ENCODE data around the gene SLC8A2.

SLC8A2 gene

GRCh38 chr19:47456721-47457474 is 14.8 kb downstream of the SLC8A2 start:
- no peak overlapping the region for H3K9ac ChIP-seq (ENCODE audit: low read length)
- H2BK120ac ChIP-seq (ENCODE audit: low read depth, low read length): no peak overlapping the region
- no peak overlapping the region for H2BK5ac ChIP-seq (ENCODE audit: low read length)
- H3K56ac ChIP-seq (ENCODE audit: low read length): no peak overlapping the region
- no CpG with 5 or more reads among the region's 77 CpGs for WGBS (ENCODE audit: extremely low coverage, insufficient coverage, low lambda C conversion rate)
- no peaks in the 10 kb centered on the region for H3K79me1 ChIP-seq (ENCODE audit: low read length)
- H2BK15ac ChIP-seq (replicated peaks; ENCODE audit: low read depth): no peak overlapping the region
- H2AK5ac ChIP-seq (ENCODE audit: low read length): no peak overlapping the region
- H3K23ac ChIP-seq (ENCODE audit: low read length): peak overlapping the region; percentile 66
- H4K8ac ChIP-seq (ENCODE audit: low read depth, low read length): no peak overlapping the region
- peaks cover 14% of the 10 kb centered on the region for H3K27me3 ChIP-seq (ENCODE audit: insufficient read depth, low read length, poor library complexity)
- no peak for DNase-seq
- no peaks in the 10 kb centered on the region for H3K79me2 ChIP-seq (ENCODE audit: control insufficient read depth, insufficient read depth, low read length)
- H3K36me3 ChIP-seq (ENCODE audit: control insufficient read depth, insufficient read depth, low read length): no peaks in the 10 kb centered on the region
- H3K18ac ChIP-seq (ENCODE audit: low read length): no peak overlapping the region
- no peak overlapping the region for H3K4ac ChIP-seq (ENCODE audit: low read depth, low read length)
- no peak overlapping the region for H3K27ac ChIP-seq (ENCODE audit: low read depth, low read length)
- no peak overlapping the region for H4K5ac ChIP-seq (ENCODE audit: low read length)
- H3K4me2 ChIP-seq (ENCODE audit: low read length): no peak overlapping the region
- H3K4me3 ChIP-seq (ENCODE audit: low read length): no peak overlapping the region
- no peaks in the 10 kb centered on the region for H3K4me1 ChIP-seq (ENCODE audit: control insufficient read depth, low read depth, low read length)

- WGBS (ENCODE audit: extremely low coverage, insufficient coverage, low lambda C conversion rate): no CpG with 5 or more reads among the region's 7 CpGs
- Histone ChIP-seq H3K56ac (ENCODE audit: low read length) (no peak overlapping the region), H3K4me2 (ENCODE audit: low read length) (no peak overlapping the region), H3K36me3 (ENCODE audit: control insufficient read depth, insufficient read depth, low read length) (no peaks in the 10 kb centered on the region), H3K4ac (ENCODE audit: low read depth, low read length) (no peak overlapping the region), H3K79me1 (ENCODE audit: low read length) (no peaks in the 10 kb centered on the region), H3K18ac (ENCODE audit: low read length) (no peak overlapping the region), H2BK120ac (ENCODE audit: low read depth, low read length) (no peak overlapping the region), H4K8ac (ENCODE audit: low read depth, low read length) (no peak overlapping the region), H3K9ac (ENCODE audit: low read length) (no peak overlapping the region), H2AK5ac (ENCODE audit: low read length) (no peak overlapping the region), H2BK15ac (replicated peaks; ENCODE audit: low read depth) (no peak overlapping the region), H3K27me3 (ENCODE audit: insufficient read depth, low read length, poor library complexity) (peaks cover 9% of the 10 kb centered on the region), H2BK5ac (ENCODE audit: low read length) (no peak overlapping the region), H3K27ac (ENCODE audit: low read depth, low read length) (no peak overlapping the region), H3K23ac (ENCODE audit: low read length) (no peak overlapping the region), H3K4me1 (ENCODE audit: control insufficient read depth, low read depth, low read length) (no peaks in the 10 kb centered on the region), H3K79me2 (ENCODE audit: control insufficient read depth, insufficient read depth, low read length) (no peaks in the 10 kb centered on the region), H4K5ac (ENCODE audit: low read length) (no peak overlapping the region), H3K4me3 (ENCODE audit: low read length) (no peak overlapping the region)
- no peak for DNase-seq
Observed at GRCh38 chr19:47450478-47450877, 21.2 kb downstream of the SLC8A2 start.

- no peak overlapping the region for H3K4ac ChIP-seq (ENCODE audit: low read depth, low read length)
Observed at GRCh38 chr19:47448360-47448727, 23.3 kb downstream of the SLC8A2 start.

GRCh38 chr19:47447470-47448359 is 24.0 kb downstream of the SLC8A2 start:
- WGBS (ENCODE audit: extremely low coverage, insufficient coverage, low lambda C conversion rate): no CpG with 5 or more reads among the region's 95 CpGs
- Histone ChIP-seq H4K5ac (ENCODE audit: low read length) (no peak overlapping the region), H3K4ac (ENCODE audit: low read depth, low read length) (no peak overlapping the region), H2BK120ac (ENCODE audit: low read depth, low read length) (no peak overlapping the region), H3K36me3 (ENCODE audit: control insufficient read depth, insufficient read depth, low read length) (no peaks in the 10 kb centered on the region), H3K18ac (ENCODE audit: low read length) (no peak overlapping the region), H3K27me3 (ENCODE audit: insufficient read depth, low read length, poor library complexity) (peaks cover 9% of the 10 kb centered on the region), H4K8ac (ENCODE audit: low read depth, low read length) (no peak overlapping the region), H3K56ac (ENCODE audit: low read length) (peak overlapping the region; percentile 80), H3K4me1 (ENCODE audit: control insufficient read depth, low read depth, low read length) (no peaks in the 10 kb centered on the region), H3K27ac (ENCODE audit: low read depth, low read length) (no peak overlapping the region), H3K4me3 (ENCODE audit: low read length) (no peak overlapping the region), H3K4me2 (ENCODE audit: low read length) (peak overlapping the region; percentile 40), H3K79me2 (ENCODE audit: control insufficient read depth, insufficient read depth, low read length) (no peaks in the 10 kb centered on the region), H2BK5ac (ENCODE audit: low read length) (no peak overlapping the region), H2BK15ac (replicated peaks; ENCODE audit: low read depth) (no peak overlapping the region), H3K23ac (ENCODE audit: low read length) (no peak overlapping the region), H3K79me1 (ENCODE audit: low read length) (no peaks in the 10 kb centered on the region), H3K9ac (ENCODE audit: low read length) (peak overlapping the region; percentile 22), H2AK5ac (ENCODE audit: low read length) (no peak overlapping the region)
- peak; percentile 92 for DNase-seq

More at GRCh38 chr19:47448360-47448727, 23.3 kb downstream of the SLC8A2 start:
- H2AK5ac ChIP-seq (ENCODE audit: low read length): no peak overlapping the region
- WGBS (ENCODE audit: extremely low coverage, insufficient coverage, low lambda C conversion rate): no CpG with 5 or more reads among the region's 9 CpGs
- no peak overlapping the region for H3K9ac ChIP-seq (ENCODE audit: low read length)
- no peak for DNase-seq
- H3K23ac ChIP-seq (ENCODE audit: low read length): no peak overlapping the region
- H3K27ac ChIP-seq (ENCODE audit: low read depth, low read length): no peak overlapping the region
- no peak overlapping the region for H4K8ac ChIP-seq (ENCODE audit: low read depth, low read length)
- no peaks in the 10 kb centered on the region for H3K79me1 ChIP-seq (ENCODE audit: low read length)
- H3K4me2 ChIP-seq (ENCODE audit: low read length): no peak overlapping the region
- H3K56ac ChIP-seq (ENCODE audit: low read length): no peak overlapping the region
- H3K4me1 ChIP-seq (ENCODE audit: control insufficient read depth, low read depth, low read length): no peaks in the 10 kb centered on the region
- no peaks in the 10 kb centered on the region for H3K79me2 ChIP-seq (ENCODE audit: control insufficient read depth, insufficient read depth, low read length)
- peaks cover 9% of the 10 kb centered on the region for H3K27me3 ChIP-seq (ENCODE audit: insufficient read depth, low read length, poor library complexity)
- H2BK5ac ChIP-seq (ENCODE audit: low read length): no peak overlapping the region
- H3K18ac ChIP-seq (ENCODE audit: low read length): no peak overlapping the region
- H3K4me3 ChIP-seq (ENCODE audit: low read length): no peak overlapping the region
- no peak overlapping the region for H2BK120ac ChIP-seq (ENCODE audit: low read depth, low read length)
- no peaks in the 10 kb centered on the region for H3K36me3 ChIP-seq (ENCODE audit: control insufficient read depth, insufficient read depth, low read length)
- no peak overlapping the region for H2BK15ac ChIP-seq (replicated peaks; ENCODE audit: low read depth)
- no peak overlapping the region for H4K5ac ChIP-seq (ENCODE audit: low read length)

GRCh38 chr19:47446534-47447469 is 24.9 kb downstream of the SLC8A2 start:
- H3K9ac ChIP-seq (ENCODE audit: low read length): peak overlapping the region; percentile 21
- no peaks in the 10 kb centered on the region for H3K36me3 ChIP-seq (ENCODE audit: control insufficient read depth, insufficient read depth, low read length)
- H2BK5ac ChIP-seq (ENCODE audit: low read length): no peak overlapping the region
- H2AK5ac ChIP-seq (ENCODE audit: low read length): no peak overlapping the region
- H3K4ac ChIP-seq (ENCODE audit: low read depth, low read length): no peak overlapping the region
- no peak overlapping the region for H3K4me3 ChIP-seq (ENCODE audit: low read length)
- H3K27ac ChIP-seq (ENCODE audit: low read depth, low read length): no peak overlapping the region
- peak overlapping the region; percentile 80 for H3K56ac ChIP-seq (ENCODE audit: low read length)
- H2BK120ac ChIP-seq (ENCODE audit: low read depth, low read length): no peak overlapping the region
- peak overlapping the region; percentile 43 for H3K4me2 ChIP-seq (ENCODE audit: low read length)
- H2BK15ac ChIP-seq (replicated peaks; ENCODE audit: low read depth): no peak overlapping the region
- peaks cover 9% of the 10 kb centered on the region for H3K27me3 ChIP-seq (ENCODE audit: insufficient read depth, low read length, poor library complexity)
- no peaks in the 10 kb centered on the region for H3K79me1 ChIP-seq (ENCODE audit: low read length)
- H4K5ac ChIP-seq (ENCODE audit: low read length): no peak overlapping the region
- H3K79me2 ChIP-seq (ENCODE audit: control insufficient read depth, insufficient read depth, low read length): no peaks in the 10 kb centered on the region
- peak; percentile 83 for DNase-seq
- H3K18ac ChIP-seq (ENCODE audit: low read length): no peak overlapping the region
- H3K4me1 ChIP-seq (ENCODE audit: control insufficient read depth, low read depth, low read length): no peaks in the 10 kb centered on the region
- no peak overlapping the region for H4K8ac ChIP-seq (ENCODE audit: low read depth, low read length)
- H3K23ac ChIP-seq (ENCODE audit: low read length): no peak overlapping the region
- no CpG with 5 or more reads among the region's 28 CpGs for WGBS (ENCODE audit: extremely low coverage, insufficient coverage, low lambda C conversion rate)
